GM18508 (cell line): ENCODE measurements around the gene TMIGD3.

Experiments
- ATAC-seq: cut with Tn5 transposase; IDR thresholded peaks from one replicate; pipeline ENCODE4 v1.9.1; 2021; ENCODE audit warnings: moderate number of reproducible peaks; ENCODE audit not compliant: insufficient read depth, unreplicated experiment

The TMIGD3 gene

DNA sequence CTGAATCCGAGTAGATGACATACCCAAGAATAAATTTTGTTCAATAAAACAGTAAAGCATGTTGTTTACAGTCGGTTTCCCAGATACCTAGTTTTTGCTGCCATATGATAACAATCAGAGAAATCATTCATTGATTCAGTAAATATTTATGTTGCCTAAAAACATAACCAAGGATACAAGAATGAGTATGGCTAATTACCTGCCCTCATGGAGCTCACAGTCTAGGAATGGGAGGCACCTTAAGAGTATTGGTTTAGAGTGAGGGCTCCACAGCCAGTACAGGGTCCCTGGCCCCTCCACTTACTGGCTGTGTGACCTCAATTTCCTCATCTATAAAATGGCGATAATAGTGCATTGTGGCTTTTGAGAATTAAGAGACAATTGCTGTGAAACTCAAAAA lies 53.2 kb downstream of the TMIGD3 start:
- ATAC-seq, result no peak

- ATAC-seq, result no peak
These were observed 53.8 kb downstream of the TMIGD3 start for GRCh38 chr1:111449703-111450017.

DNA sequence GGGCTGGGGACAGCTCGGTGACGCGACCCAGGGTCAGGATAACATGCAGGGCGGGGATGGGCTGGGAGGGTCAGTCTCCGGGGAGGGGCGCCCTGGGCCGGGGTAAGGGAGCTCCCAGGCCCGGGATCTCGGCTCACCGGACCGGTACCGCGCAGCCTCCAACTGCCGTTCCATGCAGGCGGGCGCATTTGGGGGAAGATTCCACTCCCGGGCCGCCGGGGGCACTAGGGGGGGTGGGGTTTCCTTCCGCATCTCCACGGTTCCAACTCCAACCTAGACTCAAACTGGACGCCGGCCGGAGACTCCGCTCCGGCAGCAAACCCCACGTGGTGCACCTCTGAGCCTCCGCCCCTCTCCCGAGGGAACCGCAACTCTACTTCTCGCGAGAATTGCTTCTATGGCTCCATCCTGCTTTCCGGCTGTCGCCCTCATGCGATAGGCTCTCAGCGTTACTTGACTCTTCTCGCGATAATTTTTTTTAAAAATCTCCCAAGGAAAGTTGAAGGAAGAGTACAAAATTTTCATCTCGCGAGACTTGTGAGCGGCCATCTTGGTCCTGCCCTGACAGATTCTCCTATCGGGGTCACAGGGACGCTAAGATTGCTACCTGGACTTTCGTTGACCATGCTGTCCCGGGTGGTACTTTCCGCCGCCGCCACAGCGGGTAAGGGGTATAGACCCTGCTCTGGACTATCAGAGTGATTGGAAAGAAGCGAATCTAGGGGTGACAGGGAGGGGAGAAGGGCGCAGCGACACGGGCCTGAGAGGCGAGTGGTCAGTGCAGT lies 54.3 kb downstream of the TMIGD3 start, which contains the start of the genes ATP5PB and WDR77:
Gene ATP5PB, plus strand, starts transcription at position 547 of the 785 bp plus-strand sequence. Its CDS starts 78 bp downstream, at position 625.
Gene WDR77, minus strand, starts transcription at position 339 of the 785 bp plus-strand sequence. Its CDS starts 87 bp downstream, at position 252.
- peak; percentile 64 for ATAC-seq

- peak; percentile 5 for ATAC-seq
These were observed 54.9 kb downstream of the TMIGD3 start for GRCh38 chr1:111448482-111448917.

- no peak for ATAC-seq
These were observed 56.2 kb downstream of the TMIGD3 start for GRCh38 chr1:111446967-111447892.

DNA sequence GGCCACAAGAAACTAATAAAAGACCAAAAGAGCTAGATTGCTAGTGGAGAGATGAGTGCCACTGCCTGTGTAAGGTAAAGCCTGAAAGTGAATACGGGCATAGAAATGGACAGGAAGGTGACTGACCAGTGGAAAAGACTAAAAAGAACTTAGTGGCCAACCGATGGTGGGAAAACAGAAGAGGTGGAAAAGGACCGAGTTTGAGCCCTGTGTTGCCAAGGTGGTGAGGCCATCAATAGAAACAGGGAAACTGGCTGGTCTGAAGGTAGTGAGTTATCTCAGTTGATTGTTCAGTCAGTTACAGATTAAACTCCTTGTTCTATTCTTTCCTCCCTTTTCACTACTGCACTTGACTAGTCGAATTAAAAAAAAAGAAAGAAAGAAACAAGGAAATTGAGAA lies 56.9 kb downstream of the TMIGD3 start:
- no peak for ATAC-seq

- ATAC-seq, result no peak
These were observed 59.4 kb downstream of the TMIGD3 start for GRCh38 chr1:111444031-111444430.

- ATAC-seq, result no peak
These were observed 61.0 kb downstream of the TMIGD3 start for GRCh38 chr1:111442457-111442856.

DNA sequence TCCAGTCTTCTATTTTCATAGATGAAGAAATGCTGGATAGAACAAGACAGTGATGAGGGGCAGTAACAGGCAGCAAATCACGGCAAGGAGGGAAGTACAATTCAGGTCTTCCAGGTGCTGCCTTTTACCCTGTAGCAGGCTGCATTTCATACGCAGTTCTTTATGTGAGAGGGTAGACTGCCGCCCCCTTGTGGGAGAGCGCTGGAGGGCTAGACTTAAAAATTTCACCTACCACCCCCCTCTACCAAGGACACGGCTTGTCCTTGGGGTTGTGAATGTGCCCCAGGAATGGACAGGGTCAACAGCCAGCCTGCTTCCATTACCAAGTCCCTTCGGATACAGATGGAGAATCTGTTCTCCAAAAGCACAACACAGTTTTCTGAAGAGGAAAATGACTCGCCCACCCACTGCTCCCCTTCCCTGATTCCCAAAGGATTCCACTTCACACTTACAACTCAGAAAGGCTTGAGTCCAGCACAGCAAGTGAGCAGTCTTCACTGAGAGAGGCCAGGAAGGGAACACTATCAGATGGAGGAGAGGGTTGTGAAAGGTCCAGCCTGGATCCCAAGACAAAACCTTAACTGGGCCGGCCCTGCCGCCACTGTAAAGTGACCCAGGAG lies 61.8 kb downstream of the TMIGD3 start:
- no peak for ATAC-seq

GRCh38 chr1:111439461-111440351 lies 63.7 kb downstream of the TMIGD3 start:
- no peak for ATAC-seq

DNA sequence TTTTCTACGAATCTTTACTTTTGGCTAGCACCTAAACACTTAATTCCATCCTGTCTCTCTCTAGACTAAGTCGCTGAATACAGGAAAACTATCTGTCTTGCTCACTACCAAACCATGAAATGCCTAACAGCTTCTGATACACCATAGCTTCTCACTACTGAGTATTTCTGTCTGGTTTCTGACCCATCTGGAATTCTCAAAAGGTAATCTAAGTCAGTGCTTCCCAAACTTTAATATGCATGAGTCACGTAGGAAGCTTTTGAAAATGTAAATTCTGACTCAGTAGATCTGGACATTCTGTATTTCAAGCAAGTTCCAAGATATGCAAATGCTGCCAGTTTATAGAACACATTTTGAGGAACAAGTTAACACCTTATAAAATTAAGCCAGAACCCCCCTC lies 66.7 kb downstream of the TMIGD3 start:
- ATAC-seq, result no peak
